ENCODE results near the gene NLGN1. TPM values are rescaled to one million over a fixed set of nuclear protein-coding genes. Genes with fewer than 3 reads are reported as not detected.
"Not testable (repeated sequence)": the region's sequence is repeated elsewhere in the genome, so short reads cannot be mapped to it uniquely, and the experiment has no call there.

Gene NLGN1
- total RNA-seq, 4 donors from 2014 or later = 0.80 to 4.4 (median 1.8) TPM

GRCh38 chr3:173529062-173529711, 131.6 kb downstream of the NLGN1 start:
- DNase-seq (ENCODE audit: low spot score in 2 of 2) = no peak
- TF ChIP-seq CTCF (IDR thresholded peaks at IDR 0.05) (no peak), POLR2A (IDR thresholded peaks at IDR 0.05) (no peak)
- no peak overlapping the region for H3K4me3 ChIP-seq (ENCODE audit: low read depth, poor library complexity, severe bottlenecking)
- 54 to 57% methylated on average over 8 of the region's 8 CpGs for WGBS, 2 donors
- intact Hi-C loops (cut with DNase I; ENCODE audit: low total_unique reads) = no loop called here

- intact Hi-C loops (cut with DNase I; ENCODE audit: low total_unique reads) = no loop called here
- TF ChIP-seq POLR2A (IDR thresholded peaks at IDR 0.05) (no peak), CTCF (IDR thresholded peaks at IDR 0.05) (no peak)
- DNase-seq (ENCODE audit: low spot score in 2 of 2) = no peak
- WGBS, 2 donors = 48 to 52% methylated on average over 1 of the region's 1 CpG
- no peak overlapping the region for H3K4me3 ChIP-seq (ENCODE audit: low read depth, poor library complexity, severe bottlenecking)
Observed at GRCh38 chr3:173531602-173532001, 134.1 kb downstream of the NLGN1 start.

- WGBS, 2 donors = 95 to 97% methylated on average over 5 of the region's 5 CpGs
- no peak overlapping the region for H3K4me3 ChIP-seq (ENCODE audit: low read depth, poor library complexity, severe bottlenecking)
- intact Hi-C loops (cut with DNase I; ENCODE audit: low total_unique reads) = no loop called here
- no peak for DNase-seq (ENCODE audit: low spot score in 2 of 2)
- no peak for TF ChIP-seq POLR2A (IDR thresholded peaks at IDR 0.05)
- no peak for TF ChIP-seq CTCF (IDR thresholded peaks at IDR 0.05)
Observed at GRCh38 chr3:173538410-173538809, 140.9 kb downstream of the NLGN1 start.

- H3K4me3 ChIP-seq (ENCODE audit: low read depth, poor library complexity, severe bottlenecking); DNase-seq (ENCODE audit: low spot score in 2 of 2); intact Hi-C loops (cut with DNase I; ENCODE audit: low total_unique reads): not testable (repeated sequence)
- WGBS, 2 donors = 88 to 90% methylated on average over 2 of the region's 2 CpGs
Observed at GRCh38 chr3:173545590-173545989, 148.0 kb downstream of the NLGN1 start.

GRCh38 chr3:173547070-173547469, 149.5 kb downstream of the NLGN1 start:
- no peak for DNase-seq (ENCODE audit: low spot score in 2 of 2)
- 73 to 77% methylated on average over 6 of the region's 6 CpGs for WGBS, 2 donors
- H3K4me3 ChIP-seq (ENCODE audit: low read depth, poor library complexity, severe bottlenecking) = no peak overlapping the region
- intact Hi-C loops (cut with DNase I; ENCODE audit: low total_unique reads) = no loop called here
- TF ChIP-seq CTCF (IDR thresholded peaks at IDR 0.05) = no peak

GRCh38 chr3:173548261-173548660, 150.7 kb downstream of the NLGN1 start:
- no peak overlapping the region for H3K4me3 ChIP-seq (ENCODE audit: low read depth, poor library complexity, severe bottlenecking)
- 46 to 57% methylated on average over 2 of the region's 2 CpGs for WGBS, 2 donors
- TF ChIP-seq POLR2A (IDR thresholded peaks at IDR 0.05) (no peak), CTCF (IDR thresholded peaks at IDR 0.05) (no peak)
- intact Hi-C loops (cut with DNase I; ENCODE audit: low total_unique reads) = no loop called here
- no peak for DNase-seq (ENCODE audit: low spot score in 2 of 2)

Measured in lower leg skin (tissue), 4 donors.